Neural crest cell (in vitro differentiated cells): ENCODE data around the gene HERC6. TPM values are rescaled to one million over a fixed set of nuclear protein-coding genes. Genes with fewer than 3 reads are reported as not detected.
"Not testable (repeated sequence)": the region's sequence is repeated elsewhere in the genome, so short reads cannot be mapped to it uniquely, and the experiment has no call there.

Experiments
- DNase-seq: peaks from one replicate; pipeline ENCODE4 v3.0.0; 2021; ENCODE audit warnings: low read depth, mixed read lengths, low spot score
- H3K27ac Mint-ChIP-seq: one replicate; pipeline ENCODE4 v1.8.0; 2021; ENCODE audit warnings: mild to moderate bottlenecking, mixed read lengths; ENCODE audit not compliant: unreplicated experiment
- H3K27me3 Mint-ChIP-seq: 2 replicates; pipeline ENCODE4 v1.8.0; 2021; ENCODE audit warnings: low read depth, mild to moderate bottlenecking, mixed read lengths
- H3K36me3 Mint-ChIP-seq: 2 replicates; pipeline ENCODE4 v1.8.0; 2021; ENCODE audit warnings: low read depth, mild to moderate bottlenecking, mixed read lengths
- H3K4me1 Mint-ChIP-seq: 2 replicates; pipeline ENCODE4 v1.8.0; 2021; ENCODE audit warnings: mixed read lengths
- H3K4me3 Mint-ChIP-seq: one replicate; pipeline ENCODE4 v1.8.0; 2021; ENCODE audit warnings: mild to moderate bottlenecking, mixed read lengths
- H3K9me3 Mint-ChIP-seq: 2 replicates; pipeline ENCODE4 v1.8.0; 2021; ENCODE audit warnings: mixed read lengths
- total RNA-seq: library from RNA; stranded (reverse); gene quantifications from 2 replicates; pipeline ENCODE4 v1.2.1, GENCODE V29; 2021
- TF ChIP-seq, protein P1 (sequence below): fragments of 200-600 bp; sonication (generic); conservative IDR thresholded peaks from 2 replicates; pipeline ENCODE4 v1.5.0; 2021; ENCODE audit warnings: antibody characterized with exemption, mild to moderate bottlenecking

Gene HERC6
- total RNA-seq, 1 donor from 2014 or later, result 0.93 TPM

DNA sequence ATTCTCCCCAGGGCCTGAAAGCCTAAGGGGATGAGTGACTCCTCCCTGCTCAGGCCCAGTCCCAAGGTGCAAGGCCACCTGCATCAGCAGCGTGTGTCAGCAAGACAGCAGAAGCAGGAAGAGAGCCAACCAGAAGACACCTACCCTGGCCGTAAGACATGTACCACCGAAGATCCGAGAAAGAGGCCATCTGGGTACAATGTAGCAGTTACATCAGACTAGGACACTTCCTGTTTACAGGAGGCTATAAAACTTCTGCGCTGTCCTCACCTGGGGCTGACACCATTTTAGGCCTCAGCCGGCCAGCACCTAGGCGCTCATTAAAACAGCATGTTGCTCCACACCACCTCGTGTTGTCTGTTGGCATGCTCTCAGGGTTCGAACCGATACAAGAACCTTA lies 19.1 kb upstream of the HERC6 start:
- DNase-seq, result no peak
- Mint-ChIP-seq H3K27ac (no peak overlapping the region), H3K4me3 (no peak overlapping the region), H3K36me3 (peaks cover 7% of the 10 kb centered on the region), H3K9me3 (peaks cover 17% of the 10 kb centered on the region), H3K27me3 (no peaks in the 10 kb centered on the region), H3K4me1 (no peaks in the 10 kb centered on the region)
- TF ChIP-seq, protein P1, sequence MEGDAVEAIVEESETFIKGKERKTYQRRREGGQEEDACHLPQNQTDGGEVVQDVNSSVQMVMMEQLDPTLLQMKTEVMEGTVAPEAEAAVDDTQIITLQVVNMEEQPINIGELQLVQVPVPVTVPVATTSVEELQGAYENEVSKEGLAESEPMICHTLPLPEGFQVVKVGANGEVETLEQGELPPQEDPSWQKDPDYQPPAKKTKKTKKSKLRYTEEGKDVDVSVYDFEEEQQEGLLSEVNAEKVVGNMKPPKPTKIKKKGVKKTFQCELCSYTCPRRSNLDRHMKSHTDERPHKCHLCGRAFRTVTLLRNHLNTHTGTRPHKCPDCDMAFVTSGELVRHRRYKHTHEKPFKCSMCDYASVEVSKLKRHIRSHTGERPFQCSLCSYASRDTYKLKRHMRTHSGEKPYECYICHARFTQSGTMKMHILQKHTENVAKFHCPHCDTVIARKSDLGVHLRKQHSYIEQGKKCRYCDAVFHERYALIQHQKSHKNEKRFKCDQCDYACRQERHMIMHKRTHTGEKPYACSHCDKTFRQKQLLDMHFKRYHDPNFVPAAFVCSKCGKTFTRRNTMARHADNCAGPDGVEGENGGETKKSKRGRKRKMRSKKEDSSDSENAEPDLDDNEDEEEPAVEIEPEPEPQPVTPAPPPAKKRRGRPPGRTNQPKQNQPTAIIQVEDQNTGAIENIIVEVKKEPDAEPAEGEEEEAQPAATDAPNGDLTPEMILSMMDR, result no peak

DNA sequence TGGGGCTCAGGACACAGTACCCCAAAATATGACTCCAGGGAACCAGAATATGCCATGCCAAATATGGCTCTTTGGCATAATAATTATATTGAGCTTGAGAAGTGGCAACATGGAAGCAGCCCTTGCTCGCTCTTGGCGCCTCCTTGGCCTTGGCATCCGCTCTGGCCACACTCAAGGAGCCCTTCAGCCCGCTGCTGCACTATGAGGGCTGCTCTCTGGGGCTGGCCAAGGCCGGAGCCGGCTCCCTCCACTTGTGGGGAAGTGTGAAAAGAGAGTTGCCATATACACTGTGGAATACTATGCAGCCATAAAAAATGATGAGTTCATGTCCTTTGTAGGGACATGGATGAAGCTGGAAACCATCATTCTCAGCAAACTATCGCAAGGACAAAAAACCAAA lies 18.4 kb upstream of the HERC6 start:
- H3K36me3 Mint-ChIP-seq, result peaks cover 7% of the 10 kb centered on the region
- TF ChIP-seq, protein P1, result no peak
- H3K27ac Mint-ChIP-seq, result no peak overlapping the region
- H3K4me1 Mint-ChIP-seq, result no peaks in the 10 kb centered on the region
- H3K9me3 Mint-ChIP-seq, result peaks cover 18% of the 10 kb centered on the region
- DNase-seq, result no peak
- no peak overlapping the region for H3K4me3 Mint-ChIP-seq
- no peaks in the 10 kb centered on the region for H3K27me3 Mint-ChIP-seq

GRCh38 chr4:88360791-88361190 lies 17.9 kb upstream of the HERC6 start:
- Mint-ChIP-seq H3K9me3 (peaks cover 18% of the 10 kb centered on the region), H3K4me3 (no peak overlapping the region), H3K27ac (no peak overlapping the region), H3K36me3 (peaks cover 7% of the 10 kb centered on the region), H3K27me3 (no peaks in the 10 kb centered on the region), H3K4me1 (no peaks in the 10 kb centered on the region)
- no peak for DNase-seq
- TF ChIP-seq, protein P1, result no peak

DNA sequence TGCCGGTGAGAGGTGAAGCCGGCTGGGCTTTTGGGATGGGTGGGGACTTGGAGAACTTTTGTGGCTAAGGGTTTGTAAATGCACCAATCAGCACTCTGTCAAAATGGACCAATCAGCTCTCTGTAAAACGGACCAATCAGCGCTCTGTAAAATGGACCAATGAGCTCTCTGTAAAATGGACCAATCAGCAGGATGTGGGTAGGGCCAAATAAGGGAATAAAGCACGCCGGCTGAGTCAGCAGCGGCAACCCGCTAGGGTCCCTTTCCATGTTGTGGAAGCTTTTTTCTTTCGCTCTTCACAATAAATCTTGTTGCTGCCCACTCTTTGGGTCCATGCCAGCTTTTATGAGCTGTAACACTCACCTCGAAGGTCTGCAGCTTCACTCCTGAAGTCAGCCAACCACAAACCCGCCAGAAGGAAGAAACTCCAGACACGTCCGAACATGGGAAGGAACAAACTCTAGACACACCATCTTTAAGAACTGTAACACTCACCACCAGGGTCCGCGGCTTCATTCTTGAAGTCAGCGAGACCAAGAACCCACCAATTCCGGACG lies 17.4 kb upstream of the HERC6 start:
- not testable (repeated sequence) for DNase-seq
- Mint-ChIP-seq H3K9me3 (peaks cover 18% of the 10 kb centered on the region), H3K27ac (peak overlapping the region; percentile 43)

GRCh38 chr4:88366460-88366859 lies 12.2 kb upstream of the HERC6 start:
- no peak overlapping the region for H3K4me3 Mint-ChIP-seq
- H3K36me3 Mint-ChIP-seq, result peaks cover 5% of the 10 kb centered on the region
- TF ChIP-seq, protein P1, result no peak
- H3K27me3 Mint-ChIP-seq, result no peaks in the 10 kb centered on the region
- H3K4me1 Mint-ChIP-seq, result no peaks in the 10 kb centered on the region
- peaks cover 14% of the 10 kb centered on the region for H3K9me3 Mint-ChIP-seq
- DNase-seq, result no peak
- H3K27ac Mint-ChIP-seq, result no peak overlapping the region

More for the DNA sequence above, 17.4 kb upstream of the HERC6 start:
- H3K27me3 Mint-ChIP-seq, H3K36me3 Mint-ChIP-seq, H3K4me3 Mint-ChIP-seq, H3K4me1 Mint-ChIP-seq: not testable (repeated sequence)

DNA sequence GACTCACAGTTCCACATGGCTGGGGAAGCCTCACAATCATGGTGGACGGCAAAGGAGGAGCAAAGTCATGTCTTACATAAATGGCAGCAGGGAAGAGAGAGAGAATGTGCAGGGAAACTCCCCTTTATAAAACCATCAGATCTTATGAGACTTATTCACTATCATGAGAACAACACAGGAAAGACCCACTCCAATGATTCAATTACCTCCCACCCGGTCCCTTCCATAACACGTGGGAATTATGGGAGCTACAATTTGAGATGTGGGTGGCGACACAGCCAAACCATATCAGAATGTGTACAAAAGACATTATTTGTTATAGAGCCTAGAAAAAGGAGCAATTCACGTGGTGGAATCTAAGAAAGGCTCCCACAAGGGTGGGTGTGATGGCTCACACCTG lies 10.8 kb upstream of the HERC6 start:
- no peaks in the 10 kb centered on the region for H3K27me3 Mint-ChIP-seq

More for the DNA sequence above, 10.8 kb upstream of the HERC6 start:
- DNase-seq, result no peak
- no peak overlapping the region for H3K27ac Mint-ChIP-seq
- no peak overlapping the region for H3K4me3 Mint-ChIP-seq
- H3K9me3 Mint-ChIP-seq, result peaks cover 9% of the 10 kb centered on the region
- H3K36me3 Mint-ChIP-seq, result peaks cover 5% of the 10 kb centered on the region
- H3K4me1 Mint-ChIP-seq, result no peaks in the 10 kb centered on the region
- TF ChIP-seq, protein P1, result no peak
